SJSA1 (cell line): ENCODE data around the gene PRDM12. TPM values are rescaled to one million over a fixed set of nuclear protein-coding genes. Genes with fewer than 3 reads are reported as not detected.
A peak's percentile ranks its signal among the peaks of the same experiment; 100 is the strongest.

Experiments used
- DNase-seq, 2 experiments: peaks; one replicate each; pipeline ENCODE4 v3.0.0-alpha.2; 2015 to 2020; ENCODE audit warnings: low spot score in 2 of 2, low read depth in 1 of 2
- H3K27ac ChIP-seq: fragments of 250-450 bp; sonication (Bioruptor Pico); 2 replicates; pipeline ENCODE4 v1.5.1; 2020; ENCODE audit warnings: mild to moderate bottlenecking, moderate library complexity
- H3K27me3 ChIP-seq: fragments of 250-450 bp; sonication (Bioruptor Pico); replicated peaks from 2 replicates; pipeline ENCODE4 v1.5.1; 2020; ENCODE audit warnings: mild to moderate bottlenecking, moderate library complexity
- H3K36me3 ChIP-seq: fragments of 250-450 bp; sonication (Bioruptor Pico); 2 replicates; pipeline ENCODE4 v1.5.1; 2020; ENCODE audit warnings: mild to moderate bottlenecking
- H3K4me1 ChIP-seq: fragments of 250-450 bp; sonication (Bioruptor Pico); replicated peaks from 2 replicates; pipeline ENCODE4 v1.6.1; 2021; ENCODE audit warnings: mild to moderate bottlenecking
- H3K4me3 ChIP-seq: fragments of 250-450 bp; sonication (Bioruptor Pico); 2 replicates; pipeline ENCODE4 v1.5.1; 2020; ENCODE audit warnings: mild to moderate bottlenecking
- H3K9me3 ChIP-seq: fragments of 250-450 bp; sonication (Bioruptor Pico); replicated peaks from 2 replicates; pipeline ENCODE4 v1.5.1; 2020; ENCODE audit warnings: mild to moderate bottlenecking
- total RNA-seq: library from RNA; depleted of rRNA; stranded (reverse); fragments of >200 nt; shearing (Covaris generic); gene quantifications from 2 replicates; pipeline ENCODE4 v1.2.3, GENCODE V29; 2014

The PRDM12 gene
- total RNA-seq, 1 experiment from 2014 or later, result not detected

GRCh38 chr9:130665029-130665430, 636 bp downstream of the PRDM12 start:
- H3K27me3 ChIP-seq, result peaks cover 76% of the 10 kb centered on the region
- no peak overlapping the region for H3K4me3 ChIP-seq
- no peaks in the 10 kb centered on the region for H3K36me3 ChIP-seq
- H3K9me3 ChIP-seq, result 0 out of 2 replicates have a peak, but pooled peaks cover 2% of the 10 kb centered on the region
- DNase-seq, result no peak
- peaks cover 11% of the 10 kb centered on the region for H3K4me1 ChIP-seq
- no peak overlapping the region for H3K27ac ChIP-seq

DNA sequence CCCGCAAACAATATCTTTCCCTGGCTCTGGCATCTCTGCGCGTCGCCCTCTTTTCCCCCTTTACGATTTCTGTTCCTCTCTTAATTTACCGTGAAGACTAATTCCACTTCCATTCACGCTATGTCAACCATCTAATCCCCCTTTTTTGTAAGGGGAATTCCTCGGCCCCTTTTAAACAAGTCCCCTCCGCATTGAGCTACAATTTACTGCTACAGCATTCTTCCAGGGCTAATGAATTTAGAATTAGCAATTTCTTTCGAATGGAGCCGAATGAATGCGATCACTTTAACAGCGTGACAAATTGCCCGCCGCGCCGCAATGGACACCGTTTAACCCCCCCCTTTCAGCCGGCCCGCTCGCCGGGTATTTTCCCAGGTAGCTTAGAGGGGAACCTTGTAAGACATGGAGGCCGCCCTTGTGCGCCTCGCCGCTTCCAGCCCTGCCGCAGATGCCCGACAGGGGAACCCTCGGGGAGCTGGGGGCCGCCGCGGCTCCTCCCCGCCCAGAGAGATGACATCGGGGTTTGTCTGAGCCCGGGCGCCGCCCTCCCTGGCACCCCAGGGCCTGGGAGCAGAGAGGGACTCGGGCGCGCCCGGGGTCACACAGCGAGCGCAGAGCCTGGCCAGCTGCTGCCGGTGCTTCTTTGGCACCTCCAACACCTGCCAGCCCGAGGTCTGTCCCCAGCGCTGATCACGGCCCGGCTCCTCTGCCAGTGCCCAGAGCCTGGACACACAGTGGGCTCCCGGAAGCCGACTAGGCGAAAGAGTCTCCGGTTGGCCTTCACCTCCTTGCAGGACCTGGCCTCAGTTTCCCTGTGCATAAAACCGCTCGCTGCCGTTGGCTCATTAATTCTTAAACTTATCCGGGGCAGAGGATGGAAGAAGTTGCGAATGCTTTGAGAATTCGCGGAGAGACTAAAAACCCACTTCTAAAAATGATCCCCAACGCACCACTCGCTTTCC, 1.3 kb downstream of the PRDM12 start:
- Histone ChIP-seq H3K4me3 (no peak overlapping the region), H3K36me3 (no peaks in the 10 kb centered on the region), H3K27me3 (peaks cover 69% of the 10 kb centered on the region), H3K4me1 (peaks cover 9% of the 10 kb centered on the region), H3K27ac (no peak overlapping the region), H3K9me3 (0 out of 2 replicates have a peak, but pooled peaks cover 2% of the 10 kb centered on the region)
- DNase-seq, result no peak

DNA sequence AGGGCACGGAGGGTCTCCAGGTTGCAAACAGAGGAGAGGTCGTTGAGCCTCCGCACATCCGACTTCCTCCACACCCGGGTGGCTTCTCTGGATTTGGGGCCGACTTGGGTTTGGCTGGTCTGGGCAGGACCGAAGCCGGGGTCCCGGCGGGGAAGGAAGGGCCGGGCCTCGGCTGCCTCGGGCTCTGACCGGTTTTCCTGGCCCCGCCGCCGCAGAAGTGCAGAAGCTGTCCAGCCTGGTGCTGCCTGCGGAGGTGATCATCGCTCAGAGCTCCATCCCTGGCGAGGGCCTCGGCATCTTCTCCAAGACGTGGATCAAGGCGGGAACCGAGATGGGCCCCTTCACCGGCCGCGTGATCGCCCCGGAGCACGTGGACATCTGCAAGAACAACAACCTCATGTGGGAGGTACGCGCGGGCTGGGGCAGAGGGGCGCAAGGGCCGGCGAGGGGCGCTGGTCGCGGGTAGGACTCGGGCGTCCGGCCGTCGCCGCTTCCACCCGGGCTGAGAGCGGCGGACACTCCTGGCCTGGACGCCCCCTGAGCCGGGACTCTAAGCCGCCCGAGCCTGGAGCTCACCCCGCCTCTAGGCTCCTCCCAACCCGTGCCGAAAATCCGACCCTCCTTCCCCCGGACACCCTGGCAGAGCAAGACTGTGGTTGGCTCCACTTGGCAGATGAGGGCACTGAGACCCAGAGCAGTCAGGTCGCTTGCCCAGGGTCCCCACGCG, 2.2 kb downstream of the PRDM12 start:
- peaks cover 61% of the 10 kb centered on the region for H3K27me3 ChIP-seq
- H3K27ac ChIP-seq, result no peak overlapping the region
- DNase-seq, result no peak
- no peak overlapping the region for H3K4me3 ChIP-seq
- 0 out of 2 replicates have a peak, but pooled peaks cover 5% of the 10 kb centered on the region for H3K4me1 ChIP-seq
- H3K9me3 ChIP-seq, result 0 out of 2 replicates have a peak, but pooled peaks cover 2% of the 10 kb centered on the region
- no peaks in the 10 kb centered on the region for H3K36me3 ChIP-seq

GRCh38 chr9:130667120-130667435, 2.7 kb downstream of the PRDM12 start:
- Histone ChIP-seq H3K27me3 (peaks cover 56% of the 10 kb centered on the region), H3K36me3 (no peaks in the 10 kb centered on the region), H3K27ac (no peak overlapping the region), H3K4me3 (no peak overlapping the region), H3K9me3 (0 out of 2 replicates have a peak, but pooled peaks cover 2% of the 10 kb centered on the region), H3K4me1 (0 out of 2 replicates have a peak, but pooled peaks cover 5% of the 10 kb centered on the region)
- no peak for DNase-seq

DNA sequence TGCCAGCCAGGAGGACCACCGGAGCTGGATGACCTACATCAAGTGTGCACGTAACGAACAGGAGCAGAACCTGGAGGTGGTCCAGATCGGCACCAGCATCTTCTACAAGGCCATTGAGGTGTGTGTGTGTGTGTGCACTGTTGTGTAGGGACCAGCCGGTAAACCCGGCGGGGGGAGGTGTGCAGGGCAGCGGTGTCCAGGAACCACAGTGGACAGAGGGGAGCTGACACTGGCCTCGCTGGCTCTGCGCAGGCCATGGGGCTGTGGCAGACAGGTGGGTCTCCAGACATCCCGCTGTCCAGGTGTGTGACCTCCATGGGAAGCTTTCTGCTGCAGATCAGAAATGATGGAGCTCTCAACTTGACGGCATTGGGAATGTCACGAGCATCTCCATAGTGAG, 3.8 kb downstream of the PRDM12 start:
- DNase-seq, result no peak
- Histone ChIP-seq H3K4me3 (no peak overlapping the region), H3K27me3 (peaks cover 44% of the 10 kb centered on the region), H3K27ac (no peak overlapping the region), H3K36me3 (no peaks in the 10 kb centered on the region), H3K4me1 (0 out of 2 replicates have a peak, but pooled peaks cover 4% of the 10 kb centered on the region), H3K9me3 (no peaks in the 10 kb centered on the region)

DNA sequence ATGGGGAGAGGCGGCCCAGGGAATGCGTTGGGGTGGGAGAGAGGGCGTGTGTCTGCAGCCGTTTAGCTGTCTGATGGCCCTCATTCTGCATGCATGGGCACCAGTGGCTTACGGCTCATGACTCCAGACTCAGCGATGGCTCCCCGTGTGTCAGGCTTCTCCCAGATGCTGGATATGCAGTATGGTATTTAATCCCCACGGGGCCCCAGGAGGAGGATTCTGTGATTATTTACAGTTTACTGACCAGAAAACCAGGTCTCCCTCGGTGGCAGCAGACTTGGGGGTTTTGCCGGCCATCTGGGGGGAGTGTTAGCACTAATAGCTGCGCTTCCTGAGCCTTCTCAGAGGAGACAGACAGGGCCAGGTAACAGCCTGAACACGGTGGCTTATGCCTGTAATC, 4.3 kb downstream of the PRDM12 start:
- Histone ChIP-seq H3K4me1 (no peaks in the 10 kb centered on the region), H3K27me3 (peaks cover 40% of the 10 kb centered on the region), H3K27ac (no peak overlapping the region), H3K4me3 (no peak overlapping the region), H3K36me3 (no peaks in the 10 kb centered on the region), H3K9me3 (no peaks in the 10 kb centered on the region)
- DNase-seq, result no peak

GRCh38 chr9:130669965-130670364, 5.6 kb downstream of the PRDM12 start:
- peaks cover 27% of the 10 kb centered on the region for H3K27me3 ChIP-seq
- H3K27ac ChIP-seq, result no peak overlapping the region
- no peaks in the 10 kb centered on the region for H3K9me3 ChIP-seq
- no peak overlapping the region for H3K4me3 ChIP-seq
- DNase-seq, result no peak
- H3K4me1 ChIP-seq, result no peaks in the 10 kb centered on the region
- H3K36me3 ChIP-seq, result no peaks in the 10 kb centered on the region

GRCh38 chr9:130670644-130671043, 6.2 kb downstream of the PRDM12 start:
- DNase-seq, result no peak
- H3K27me3 ChIP-seq, result peaks cover 22% of the 10 kb centered on the region
- H3K4me3 ChIP-seq, result no peak overlapping the region
- no peak overlapping the region for H3K27ac ChIP-seq
- no peaks in the 10 kb centered on the region for H3K9me3 ChIP-seq
- no peaks in the 10 kb centered on the region for H3K4me1 ChIP-seq
- no peaks in the 10 kb centered on the region for H3K36me3 ChIP-seq

DNA sequence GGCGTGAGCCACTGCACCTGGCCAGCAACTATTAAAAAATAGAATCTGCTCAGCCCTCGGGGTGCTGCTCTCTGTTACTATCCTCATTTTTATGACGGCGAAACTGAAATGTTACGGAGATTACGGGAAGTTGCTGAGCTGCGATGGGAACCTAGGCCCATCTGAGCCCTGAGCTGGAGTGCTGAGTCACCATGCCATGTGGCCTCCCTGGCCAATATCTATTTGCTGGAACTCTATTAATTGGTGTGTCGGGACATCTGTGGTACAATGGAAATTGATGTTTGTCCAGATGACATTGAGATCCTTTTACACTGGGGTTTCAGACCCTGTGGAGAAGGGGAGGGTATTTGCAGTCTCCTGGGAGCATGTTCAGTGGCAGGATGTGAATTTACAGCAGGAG, 8.1 kb downstream of the PRDM12 start:
- peaks cover 4% of the 10 kb centered on the region; the same call in 1 of the 2 replicates for H3K27me3 ChIP-seq
- no peaks in the 10 kb centered on the region for H3K36me3 ChIP-seq
- no peaks in the 10 kb centered on the region for H3K9me3 ChIP-seq
- H3K4me1 ChIP-seq, result no peaks in the 10 kb centered on the region
- DNase-seq, result no peak
- H3K4me3 ChIP-seq, result no peak overlapping the region
- H3K27ac ChIP-seq, result no peak overlapping the region

GRCh38 chr9:130672933-130673615, 8.7 kb downstream of the PRDM12 start:
- Histone ChIP-seq H3K4me3 (no peak overlapping the region), H3K27ac (no peak overlapping the region)
- no peak for DNase-seq

GRCh38 chr9:130675396-130675795, 11.0 kb downstream of the PRDM12 start:
- DNase-seq, result no peak
- no peaks in the 10 kb centered on the region for H3K9me3 ChIP-seq
- H3K4me3 ChIP-seq, result no peak overlapping the region
- no peaks in the 10 kb centered on the region for H3K36me3 ChIP-seq
- no peaks in the 10 kb centered on the region for H3K4me1 ChIP-seq
- no peaks in the 10 kb centered on the region for H3K27me3 ChIP-seq
- H3K27ac ChIP-seq, result no peak overlapping the region

More at GRCh38 chr9:130672933-130673615, 8.7 kb downstream of the PRDM12 start:
- H3K9me3 ChIP-seq, result no peaks in the 10 kb centered on the region
- no peaks in the 10 kb centered on the region for H3K36me3 ChIP-seq
- H3K27me3 ChIP-seq, result no peaks in the 10 kb centered on the region
- H3K4me1 ChIP-seq, result no peaks in the 10 kb centered on the region

DNA sequence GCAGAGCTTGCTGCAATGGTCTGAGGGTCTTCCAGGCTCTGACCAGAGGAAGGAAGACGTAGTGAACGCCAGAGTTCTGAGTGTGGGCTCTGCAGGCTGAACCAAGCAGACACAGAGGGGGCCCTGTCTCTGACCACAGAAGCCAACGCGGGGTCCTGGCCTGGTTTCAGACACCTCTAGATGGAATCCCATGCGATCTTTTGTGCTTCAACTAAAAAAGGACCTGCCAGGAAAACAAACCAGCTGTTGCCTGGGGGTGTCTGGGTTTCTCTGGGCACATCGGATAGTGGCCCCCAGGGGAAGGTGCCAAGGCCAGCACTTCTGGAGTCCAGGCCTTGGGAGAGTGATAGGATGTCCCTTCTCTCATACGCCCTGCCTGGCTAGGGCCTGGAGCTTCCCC, 12.9 kb downstream of the PRDM12 start:
- Histone ChIP-seq H3K4me3 (no peak overlapping the region), H3K4me1 (peaks cover 15% of the 10 kb centered on the region), H3K27ac (no peak overlapping the region), H3K36me3 (no peaks in the 10 kb centered on the region), H3K27me3 (peaks cover 6% of the 10 kb centered on the region; the same call in 1 of the 2 replicates), H3K9me3 (no peaks in the 10 kb centered on the region)
- DNase-seq, result no peak

- H3K4me1 ChIP-seq, result peaks cover 17% of the 10 kb centered on the region
- H3K36me3 ChIP-seq, result no peaks in the 10 kb centered on the region
- H3K27me3 ChIP-seq, result peaks cover 6% of the 10 kb centered on the region; the same call in 1 of the 2 replicates
- H3K4me3 ChIP-seq, result peak overlapping the region; percentile 44
- H3K9me3 ChIP-seq, result no peaks in the 10 kb centered on the region
- no peak overlapping the region for H3K27ac ChIP-seq
- DNase-seq, result peak; percentile 73 to 87
Measured at GRCh38 chr9:130680836-130681768, 16.7 kb downstream of the PRDM12 start.
